IMR-90 (cell line): ENCODE measurements around the gene ZMIZ1. TPM values are rescaled to one million over a fixed set of nuclear protein-coding genes. Genes with fewer than 3 reads are reported as not detected.

Experiments used
- ATAC-seq: fragments of 200-7000 bp; cut with Tn5 transposase; 2 replicates; pipeline ENCODE4 v1.9.1; 2020; ENCODE audit warnings: low read depth, mild to moderate bottlenecking, moderate library complexity
- BruUV-seq: library from RNA; stranded (reverse); fragments of 400-500 nt; replicated peaks from 2 replicates; lab custom pipeline; 2021; lab: Mats Ljungman, UMichigan
- CTCF ChIA-PET: fragments of 300-600 bp; formaldehyde crosslinking; extraction: SDS; loops from one replicate; lab custom pipeline; 2021; ENCODE audit warnings: antibody characterized with exemption; lab: Yijun Ruan, JAX
- POLR2A ChIA-PET: fragments of 300-600 bp; sonication (Branson Sonifier 250); formaldehyde crosslinking; loops from one replicate; lab custom pipeline; 2022; ENCODE audit warnings: antibody characterized with exemption; ENCODE audit not compliant: unreplicated experiment; lab: Charles Lee
- DNase-seq: peaks from one replicate; pipeline ENCODE4 v3.0.0; 2013
- H2AFZ ChIP-seq: replicated peaks from 2 replicates; pipeline ENCODE3; 2013; ENCODE audit warnings: low read length, mild to moderate bottlenecking; ENCODE audit not compliant: poor library complexity
- H2AK5ac ChIP-seq: 2 replicates; pipeline ENCODE4 v1.6.1; 2013; ENCODE audit warnings: low read depth, low read length, inconsistent platforms
- H2AK9ac ChIP-seq: replicated peaks from 2 replicates; pipeline ENCODE3; 2013; ENCODE audit warnings: mild to moderate bottlenecking, low read depth, low read length, moderate library complexity; ENCODE audit not compliant: poor library complexity
- H2BK120ac ChIP-seq: 2 replicates; pipeline ENCODE4 v1.6.1; 2013; ENCODE audit warnings: low read depth, low read length, inconsistent platforms
- H2BK15ac ChIP-seq: 3 replicates; pipeline ENCODE4 v1.6.1; 2013; ENCODE audit warnings: low read depth, low read length, inconsistent platforms
- H2BK20ac ChIP-seq: 2 replicates; pipeline ENCODE4 v1.6.1; 2013; ENCODE audit warnings: low read depth, mild to moderate bottlenecking, inconsistent platforms, low read length, moderate library complexity
- H2BK5ac ChIP-seq: 2 replicates; pipeline ENCODE4 v1.6.1; 2013; ENCODE audit warnings: mild to moderate bottlenecking, low read depth, low read length, inconsistent platforms; ENCODE audit not compliant: poor library complexity, severe bottlenecking
- H3K14ac ChIP-seq: replicated peaks from 2 replicates; pipeline ENCODE4 v1.6.1; 2013; ENCODE audit warnings: low read depth, low read length, inconsistent platforms
- H3K18ac ChIP-seq: 2 replicates; pipeline ENCODE4 v1.6.1; 2013; ENCODE audit warnings: low read depth, low read length, control low read depth
- H3K23ac ChIP-seq: 2 replicates; pipeline ENCODE4 v1.6.1; 2013; ENCODE audit warnings: low read depth, low read length, inconsistent platforms
- H3K27ac ChIP-seq: 2 replicates; pipeline ENCODE4 v1.5.1; 2013; ENCODE audit warnings: mild to moderate bottlenecking, control low read depth, low read length; ENCODE audit not compliant: insufficient read depth
- H3K27me3 ChIP-seq: 2 replicates; pipeline ENCODE4 v1.6.1; 2013; ENCODE audit warnings: low read length; ENCODE audit not compliant: control insufficient read depth, insufficient read depth
- H3K36me3 ChIP-seq: 2 replicates; pipeline ENCODE4 v1.6.1; 2013; ENCODE audit warnings: low read length, mixed read lengths; ENCODE audit not compliant: control insufficient read depth, insufficient read depth
- H3K4ac ChIP-seq: 2 replicates; pipeline ENCODE4 v1.6.1; 2013; ENCODE audit warnings: low read depth, low read length, inconsistent platforms
- H3K4me1 ChIP-seq: 2 replicates; pipeline ENCODE4 v1.6.1; 2013; ENCODE audit warnings: low read length, mixed read lengths; ENCODE audit not compliant: control insufficient read depth, insufficient read depth
- H3K4me2 ChIP-seq: 2 replicates; pipeline ENCODE4 v1.6.1; 2013; ENCODE audit warnings: low read depth, mild to moderate bottlenecking, control low read depth, low read length, moderate library complexity
- H3K4me3 ChIP-seq: 2 replicates; pipeline ENCODE4 v1.5.1; 2013; ENCODE audit warnings: low read depth, mild to moderate bottlenecking, control low read depth, low read length, moderate library complexity; ENCODE audit not compliant: insufficient read depth
- H3K56ac ChIP-seq: 2 replicates; pipeline ENCODE4 v1.6.1; 2013; ENCODE audit warnings: low read length, inconsistent platforms; ENCODE audit not compliant: insufficient read depth; ENCODE audit errors: extremely low read depth
- H3K79me1 ChIP-seq, 2 experiments: 2 replicates each; pipeline ENCODE4 v1.6.1; 2013; ENCODE audit warnings: low read length in 2 of 2, inconsistent platforms in 1 of 2, low read depth in 1 of 2
- H3K9ac ChIP-seq: 2 replicates; pipeline ENCODE4 v1.6.1; 2013; ENCODE audit warnings: low read depth, low read length, control low read depth
- H3K9me1 ChIP-seq: 2 replicates; pipeline ENCODE4 v1.6.1; 2013; ENCODE audit warnings: low read length, inconsistent platforms; ENCODE audit not compliant: insufficient read depth
- H3K9me3 ChIP-seq: 2 replicates; pipeline ENCODE4 v1.6.1; 2013; ENCODE audit warnings: low read length; ENCODE audit not compliant: control insufficient read depth, insufficient read depth
- H4K20me1 ChIP-seq: 2 replicates; pipeline ENCODE4 v1.6.1; 2013; ENCODE audit warnings: low read length, inconsistent platforms; ENCODE audit not compliant: insufficient read depth
- H4K5ac ChIP-seq: 2 replicates; pipeline ENCODE4 v1.6.1; 2013; ENCODE audit warnings: mild to moderate bottlenecking, low read depth, low read length, control low read depth
- H4K8ac ChIP-seq, 2 experiments: 2 replicates each; pipeline ENCODE4 v1.6.1; 2013; ENCODE audit warnings: low read depth in 2 of 2, low read length in 2 of 2, control low read depth in 1 of 2, inconsistent platforms in 1 of 2
- H4K91ac ChIP-seq: 2 replicates; pipeline ENCODE4 v1.6.1; 2013; ENCODE audit warnings: low read depth, low read length, inconsistent platforms; ENCODE audit not compliant: insufficient read depth
- BHLHE40 ChIP-seq: fragments of 150-350 bp; IDR thresholded peaks from 2 replicates; pipeline ENCODE4 v1.6.1; 2016; ENCODE audit warnings: mild to moderate bottlenecking, low read depth, low read length
- CEBPB ChIP-seq: IDR thresholded peaks from 2 replicates; pipeline ENCODE4 v1.6.1; 2012; ENCODE audit warnings: low read depth, low read length, improper control_type of control experiment
- CHD1 ChIP-seq: IDR thresholded peaks from 2 replicates; pipeline ENCODE4 v1.6.1; 2012; ENCODE audit warnings: low read depth, low read length, improper control_type of control experiment
- CTCF ChIP-seq: conservative IDR thresholded peaks from 2 replicates; pipeline ENCODE4 v1.5.1; 2012; ENCODE audit warnings: mild to moderate bottlenecking, low read depth, low read length, improper control_type of control experiment
- ELK1 ChIP-seq: fragments of 150-350 bp; IDR thresholded peaks from 2 replicates; pipeline ENCODE4 v1.6.1; 2016; ENCODE audit warnings: low read depth, mild to moderate bottlenecking, low read length, moderate library complexity, borderline replicate concordance
- FOS ChIP-seq: fragments of 150-350 bp; IDR thresholded peaks from 2 replicates; pipeline ENCODE4 v1.6.1; 2016; ENCODE audit warnings: low read depth, low read length
- MAFK ChIP-seq: IDR thresholded peaks from 2 replicates; pipeline ENCODE4 v1.6.1; 2012; ENCODE audit warnings: low read depth, low read length, improper control_type of control experiment
- MAZ ChIP-seq: IDR thresholded peaks from 2 replicates; pipeline ENCODE4 v1.6.1; 2012; ENCODE audit warnings: low read depth, mild to moderate bottlenecking, low read length, improper control_type of control experiment, moderate library complexity, borderline replicate concordance
- MXI1 ChIP-seq: IDR thresholded peaks from 2 replicates; pipeline ENCODE4 v1.6.1; 2012; ENCODE audit warnings: low read depth, mild to moderate bottlenecking, low read length, moderate library complexity, borderline replicate concordance
- NFE2L2 ChIP-seq: fragments of 150-350 bp; IDR thresholded peaks from 2 replicates; pipeline ENCODE4 v1.6.1; 2016; ENCODE audit warnings: low read depth, mild to moderate bottlenecking, low read length
- POLR2A ChIP-seq: IDR thresholded peaks from 2 replicates; pipeline ENCODE4 v1.6.1; 2012; ENCODE audit warnings: mild to moderate bottlenecking, low read depth, low read length
- RAD21 ChIP-seq: IDR thresholded peaks from 2 replicates; pipeline ENCODE4 v1.6.1; 2012; ENCODE audit warnings: low read length, improper control_type of control experiment
- RCOR1 ChIP-seq: IDR thresholded peaks from 2 replicates; pipeline ENCODE4 v1.6.1; 2012; ENCODE audit warnings: mild to moderate bottlenecking, low read length, improper control_type of control experiment; ENCODE audit not compliant: insufficient replicate concordance
- RFX5 ChIP-seq: IDR thresholded peaks from 2 replicates; pipeline ENCODE4 v1.8.0; 2012; ENCODE audit warnings: low read depth, mild to moderate bottlenecking, low read length, moderate library complexity
- SMC3 ChIP-seq: fragments of 150-350 bp; IDR thresholded peaks from 2 replicates; pipeline ENCODE4 v1.6.1; 2016; ENCODE audit warnings: low read depth, mild to moderate bottlenecking, antibody characterized with exemption, low read length, moderate library complexity
- USF2 ChIP-seq: fragments of 150-350 bp; IDR thresholded peaks from 2 replicates; pipeline ENCODE4 v1.6.1; 2017; ENCODE audit warnings: mild to moderate bottlenecking, antibody characterized with exemption, low read length, low read depth
- WGBS, 2 experiments: methylation state at CpG; one replicate each; pipeline versions ENCODE4 v1.1.5 to v1.1.7; 2013; ENCODE audit warnings: missing lambda C conversion rate in 2 of 2; ENCODE audit not compliant: insufficient read length in 1 of 2; ENCODE audit errors: extremely low coverage in 2 of 2; 5-methylcytosine and 5-hydroxymethylcytosine counted together
- dilution Hi-C: fragments of 300-500 bp; cut with HindIII; formaldehyde crosslinking; loops from one replicate; pipeline ENCODE4 v1.14.3; 2018; ENCODE audit warnings: low sequenced_read_pairs; ENCODE audit not compliant: unreplicated experiment
- in situ Hi-C: fragments of 300-500 bp; cut with MboI; formaldehyde crosslinking; loops from 3 replicates; pipeline ENCODE4 v1.14.3; 2019; ENCODE audit warnings: low sequenced_read_pairs, inconsistent platforms, mixed read lengths
- intact Hi-C: fragments of 100-400 bp; cut with micrococcal nuclease; formaldehyde crosslinking; loops from 2 replicates; pipeline ENCODE4 v1.10.0; 2022
- polyA plus RNA-seq, 3 experiments: library from polyadenylated mRNA; depleted of rRNA; stranded (reverse); fragments of >200 nt; gene quantifications; 2 replicates each; pipeline ENCODE4 v1.2.3, GENCODE V29; 2012; ENCODE audit warnings: low replicate concordance in 1 of 3
- total RNA-seq: library from RNA; depleted of rRNA; stranded (reverse); fragments of >200 nt; gene quantifications from 2 replicates; pipeline ENCODE4 v1.2.3, GENCODE V29; 2012

ZMIZ1 gene
- total and polyA plus RNA-seq, 2 of the 4 experiments (the other 2 are of a cell fraction) = 6.6 to 48.7 TPM

GRCh38 chr10:79328147-79328701 is 259.5 kb downstream of the ZMIZ1 start:
- TF ChIP-seq POLR2A (no peak), MXI1 (no peak), RFX5 (no peak), BHLHE40 (no peak), ELK1 (no peak), NFE2L2 (no peak), MAFK (no peak), FOS (no peak), SMC3 (no peak), RCOR1 (no peak), RAD21 (no peak), CHD1 (no peak), CTCF (no peak), CEBPB (no peak), USF2 (no peak), MAZ (no peak)
- Histone ChIP-seq H2AFZ (no peak overlapping the region), H3K27me3 (no peaks in the 10 kb centered on the region), H4K91ac (no peak overlapping the region; the same call in 1 of the 2 replicates), H2BK120ac (peak overlapping the region; percentile 19; the same call in 1 of the 2 replicates), H4K20me1 (no peaks in the 10 kb centered on the region), H3K36me3 (no peaks in the 10 kb centered on the region), H3K23ac (no peak overlapping the region), H3K18ac (no peak overlapping the region), H3K9me3 (no peaks in the 10 kb centered on the region), H3K4me3 (no peak overlapping the region), H3K9me1 (peaks cover 19% of the 10 kb centered on the region), H3K56ac (no peak overlapping the region), H3K79me1 (no peaks in the 10 kb centered on the region; a peak in 1 of 4 replicates), H2AK5ac (peak overlapping the region; percentile 88), H2BK15ac (no peak overlapping the region), H3K14ac (no peak overlapping the region), H3K27ac (no peak overlapping the region), H3K4me1 (peaks cover 8% of the 10 kb centered on the region; the same call in 1 of the 2 replicates), H3K4me2 (no peak overlapping the region), H2BK5ac (no peak overlapping the region), H2BK20ac (no peak overlapping the region), H3K4ac (0 out of 2 replicates have a peak overlapping the region, but pooled peaks have one; percentile 7), H2AK9ac (peak overlapping the region; percentile 76), H4K8ac (no peak overlapping the region), H3K9ac (no peak overlapping the region), H4K5ac (no peak overlapping the region)
- ATAC-seq (no peak), DNase-seq (no peak)
- CTCF ChIA-PET = no interaction called here
- BruUV-seq = no TSS peak
- POLR2A ChIA-PET = no interaction called here
- WGBS, 2 experiments = 92% methylated on average over 4 of the region's 6 CpGs; no CpG with 5 or more reads in 1 of the 2 experiments
- intact Hi-C loops (no loop called here), in situ Hi-C loops (no loop called here), dilution Hi-C loops (no loop called here)
